Stimulated activated CD8-positive, alpha-beta memory T cell treated with anti-CD3 and anti-CD28 coated beads, Interleukin-12 subunit alpha, Interleukin-12 subunit beta, amount 100 ng/mL, for 24 hours (primary cell): ENCODE data around the gene SELENOO.

ENCODE experiments used
- DNase-seq: peaks from one replicate; pipeline ENCODE4 v3.0.0-alpha.2; 2020; ENCODE audit errors: extremely low read depth

The SELENOO gene

GRCh38 chr22:50171319-50171964 is 29.4 kb upstream of the SELENOO start:
- no peak for DNase-seq

GRCh38 chr22:50171965-50172421 is 28.8 kb upstream of the SELENOO start:
- DNase-seq, result no peak

- DNase-seq, result no peak
Observed at GRCh38 chr22:50173311-50173982, 27.4 kb upstream of the SELENOO start.

DNA sequence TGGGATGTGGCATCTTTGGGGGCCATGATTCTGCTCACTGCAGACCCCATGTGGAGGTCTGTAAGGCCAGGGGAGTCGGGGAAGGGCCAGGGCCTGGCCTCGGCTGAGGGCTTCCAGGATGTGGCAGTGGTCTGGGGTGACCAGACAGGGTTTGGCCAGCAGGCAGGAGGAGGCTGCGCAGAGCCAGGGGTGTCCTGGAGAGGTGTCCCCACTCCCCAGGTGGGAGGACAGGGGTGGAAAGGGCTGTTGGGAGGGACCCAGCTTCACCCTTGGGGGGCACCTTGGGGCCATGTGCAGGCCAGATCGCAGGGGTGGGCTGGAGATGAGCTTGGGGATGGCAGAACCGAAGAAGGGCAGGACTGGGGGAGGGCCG is 26.8 kb upstream of the SELENOO start:
- DNase-seq, result no peak

DNA sequence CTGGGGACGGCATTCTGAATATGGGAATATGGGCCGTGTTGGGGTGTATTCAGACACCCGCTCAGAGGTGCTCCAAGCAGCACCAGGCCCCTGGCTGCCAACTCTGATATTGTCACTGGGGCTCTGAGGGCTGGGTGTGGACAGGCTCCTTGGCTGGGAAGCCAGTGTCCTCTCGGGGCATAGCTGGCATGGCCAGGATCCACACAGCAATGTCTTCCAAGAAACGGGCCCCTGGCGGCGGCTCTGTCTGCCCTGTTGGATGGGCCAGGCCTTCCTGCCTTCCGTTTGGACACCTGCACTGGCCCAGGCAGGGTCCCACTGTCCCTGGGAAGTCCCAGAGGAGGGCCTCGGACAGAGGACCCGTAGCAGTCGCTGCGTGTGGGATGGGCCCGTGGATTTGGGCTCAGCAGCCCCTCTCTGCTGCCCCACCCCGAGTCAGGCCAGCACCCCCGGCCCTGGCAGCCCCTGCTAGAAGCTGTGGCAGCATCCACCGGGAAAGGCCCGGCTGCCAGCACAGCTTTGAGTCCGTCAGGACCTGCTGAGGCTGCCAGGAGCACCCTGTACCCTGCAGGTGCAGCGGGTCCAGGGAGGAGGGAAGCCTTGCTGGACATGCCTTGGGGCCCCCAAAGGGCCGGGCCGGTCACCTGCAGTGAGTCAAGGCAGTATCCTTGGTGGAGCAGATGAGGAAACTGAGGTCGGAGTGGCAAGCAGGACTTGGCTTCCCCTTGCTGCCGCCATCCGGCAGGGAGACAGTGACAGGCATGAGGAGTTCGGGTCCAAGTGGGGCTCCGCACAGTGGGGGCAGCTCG is 26.2 kb upstream of the SELENOO start:
- no peak for DNase-seq

- DNase-seq, result no peak
Observed at GRCh38 chr22:50175191-50175461, 25.7 kb upstream of the SELENOO start.

- no peak for DNase-seq
Observed at GRCh38 chr22:50175921-50176849, 24.6 kb upstream of the SELENOO start.

DNA sequence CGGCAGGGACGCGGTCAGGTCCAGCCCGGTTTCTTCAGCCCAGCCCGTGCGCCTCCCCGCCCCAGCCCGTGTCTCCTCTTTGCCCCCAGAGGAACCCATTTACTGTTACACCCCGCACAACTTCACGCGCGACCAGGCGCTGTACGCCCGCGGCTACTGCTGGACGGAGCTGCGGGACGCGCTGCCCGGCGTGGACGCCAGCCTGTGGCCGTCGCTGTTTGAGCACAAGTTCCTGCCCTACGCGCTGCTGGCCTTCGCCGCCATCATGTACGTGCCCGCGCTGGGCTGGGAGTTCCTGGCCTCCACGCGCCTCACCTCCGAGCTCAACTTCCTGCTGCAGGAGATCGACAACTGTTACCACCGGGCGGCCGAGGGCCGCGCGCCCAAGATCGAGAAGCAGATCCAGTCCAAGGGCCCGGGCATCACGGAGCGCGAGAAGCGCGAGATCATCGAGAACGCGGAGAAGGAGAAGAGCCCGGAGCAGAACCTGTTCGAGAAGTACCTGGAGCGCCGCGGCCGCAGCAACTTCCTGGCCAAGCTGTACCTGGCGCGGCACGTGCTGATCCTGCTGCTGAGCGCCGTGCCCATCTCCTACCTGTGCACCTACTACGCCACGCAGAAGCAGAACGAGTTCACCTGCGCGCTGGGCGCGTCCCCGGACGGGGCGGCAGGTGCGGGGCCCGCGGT is 23.8 kb upstream of the SELENOO start:
- no peak for DNase-seq

DNA sequence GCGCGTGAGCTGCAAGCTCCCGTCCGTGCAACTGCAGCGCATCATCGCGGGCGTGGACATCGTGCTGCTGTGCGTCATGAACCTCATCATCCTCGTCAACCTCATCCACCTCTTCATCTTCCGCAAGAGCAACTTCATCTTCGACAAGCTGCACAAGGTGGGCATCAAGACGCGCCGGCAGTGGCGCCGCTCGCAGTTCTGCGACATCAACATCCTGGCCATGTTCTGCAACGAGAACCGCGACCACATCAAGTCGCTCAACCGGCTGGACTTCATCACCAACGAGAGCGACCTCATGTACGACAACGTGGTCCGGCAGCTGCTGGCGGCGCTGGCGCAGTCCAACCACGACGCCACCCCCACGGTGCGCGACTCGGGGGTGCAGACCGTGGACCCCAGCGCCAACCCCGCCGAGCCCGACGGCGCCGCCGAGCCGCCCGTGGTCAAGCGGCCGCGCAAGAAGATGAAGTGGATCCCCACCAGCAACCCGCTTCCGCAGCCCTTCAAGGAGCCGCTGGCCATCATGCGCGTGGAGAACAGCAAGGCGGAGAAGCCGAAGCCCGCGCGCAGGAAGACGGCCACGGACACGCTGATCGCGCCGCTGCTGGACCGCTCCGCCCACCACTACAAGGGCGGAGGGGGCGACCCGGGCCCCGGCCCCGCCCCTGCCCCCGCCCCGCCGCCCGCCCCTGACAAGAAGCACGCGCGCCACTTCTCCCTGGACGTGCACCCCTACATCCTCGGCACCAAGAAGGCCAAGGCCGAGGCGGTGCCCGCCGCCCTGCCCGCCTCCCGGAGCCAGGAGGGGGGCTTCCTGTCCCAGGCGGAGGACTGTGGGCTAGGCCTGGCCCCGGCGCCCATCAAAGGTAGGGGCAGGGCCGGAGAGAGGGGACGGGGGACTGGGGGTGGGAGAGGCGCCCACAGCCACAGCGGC is 23.0 kb upstream of the SELENOO start:
- DNase-seq, result no peak

DNA sequence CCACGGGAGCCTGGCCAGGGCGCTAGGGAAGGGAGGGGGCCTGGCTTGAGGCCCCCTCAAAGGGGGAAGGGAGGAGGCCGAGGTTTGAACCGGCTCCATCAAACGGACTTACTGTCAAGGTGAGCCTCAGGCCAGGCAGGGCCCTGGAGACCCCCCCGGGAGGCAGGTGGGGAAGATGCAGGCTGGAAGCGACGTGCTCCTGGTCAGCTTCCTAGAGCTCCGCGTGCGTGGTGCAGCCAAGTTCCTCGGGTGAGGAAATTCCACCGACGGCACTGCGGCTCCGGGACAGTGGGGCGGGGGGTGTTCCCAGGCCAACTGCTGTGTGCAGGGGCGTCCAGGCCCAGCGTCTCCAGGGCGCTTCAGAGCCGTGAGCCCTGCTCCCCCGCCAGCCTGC is 22.3 kb upstream of the SELENOO start:
- no peak for DNase-seq

GRCh38 chr22:50178871-50179869 is 21.6 kb upstream of the SELENOO start:
- no peak for DNase-seq

DNA sequence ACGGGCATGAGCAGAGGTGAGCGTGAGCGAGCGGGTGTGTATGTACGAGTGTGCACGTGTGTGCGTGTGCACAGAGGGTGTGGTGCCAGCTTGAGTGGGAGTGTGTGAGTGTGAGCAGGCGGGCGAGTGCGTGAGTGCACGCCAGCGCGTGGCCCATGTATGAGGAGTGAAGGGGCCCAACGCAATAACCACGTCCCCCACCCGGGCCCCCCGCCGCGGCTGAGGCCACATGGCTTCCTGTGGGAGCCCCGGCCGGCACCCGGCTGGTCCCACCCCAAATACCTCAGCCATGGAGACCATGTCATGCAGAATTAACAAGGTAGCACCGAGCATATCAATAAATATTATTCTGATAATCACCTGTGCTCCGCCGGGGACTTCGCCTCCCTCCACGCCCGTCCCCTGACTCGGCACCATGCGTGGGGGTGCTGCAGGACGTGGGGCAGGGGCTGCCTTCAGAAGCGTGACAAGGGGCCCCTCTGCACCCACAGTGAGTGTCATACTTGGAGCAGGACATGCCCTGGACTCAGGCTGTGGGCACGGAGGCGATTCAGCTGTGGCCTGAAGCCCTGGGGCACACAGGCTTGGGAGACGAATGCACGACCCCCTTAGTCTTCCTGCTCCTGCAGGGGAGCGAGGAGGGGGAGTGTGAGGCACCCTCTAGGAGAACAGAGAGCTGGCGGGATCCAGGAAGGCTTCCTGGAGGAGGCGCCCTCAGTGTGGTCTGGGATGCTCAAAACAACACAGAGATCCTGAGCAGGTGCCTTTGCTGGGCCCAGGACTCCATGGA is 20.7 kb upstream of the SELENOO start:
- DNase-seq, result no peak

GRCh38 chr22:50180727-50181521 is 19.9 kb upstream of the SELENOO start:
- no peak for DNase-seq

DNA sequence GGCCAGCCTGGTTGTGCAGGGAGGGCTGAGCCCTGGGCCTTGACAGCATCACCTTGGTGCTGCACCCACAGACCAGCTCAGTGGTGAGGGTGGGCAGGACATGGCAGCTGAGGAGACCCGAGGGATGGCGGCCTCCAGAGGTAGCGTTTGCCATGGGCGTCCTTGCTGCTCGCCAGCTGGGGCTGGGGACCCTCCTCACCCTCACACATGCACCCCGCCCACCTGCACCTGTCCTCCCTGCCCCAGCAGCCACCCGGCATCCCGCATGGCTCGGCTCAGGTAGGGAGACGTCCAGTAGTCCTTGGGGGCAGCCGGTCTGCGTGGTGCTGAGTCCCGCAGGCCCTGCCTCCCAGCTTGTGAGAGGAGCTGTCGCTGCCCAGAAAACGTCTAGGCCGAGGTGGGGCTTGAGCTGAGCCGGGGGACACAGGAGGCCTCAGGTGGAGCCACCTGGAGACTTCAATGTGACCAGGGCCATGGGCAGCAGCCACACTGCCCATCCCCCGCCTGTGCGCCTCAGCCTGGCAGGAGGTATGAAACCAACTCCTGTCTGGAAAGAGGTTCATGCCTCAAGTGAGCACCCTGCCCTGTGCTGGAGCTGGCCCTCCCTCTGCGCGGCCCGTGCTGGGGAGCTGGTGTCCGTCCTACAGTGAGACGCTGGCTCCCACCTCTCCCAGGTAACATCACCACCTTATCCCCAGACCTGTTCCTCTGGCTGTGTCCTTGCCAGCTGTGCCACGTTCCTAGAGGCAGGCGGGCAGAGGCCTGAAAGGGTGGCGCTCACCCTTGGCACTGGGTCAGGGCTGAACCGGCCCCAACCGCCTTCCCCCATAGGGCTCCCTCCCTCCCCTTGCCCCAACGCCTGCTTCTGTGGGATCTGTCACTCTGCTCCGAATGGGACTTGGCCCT is 18.4 kb upstream of the SELENOO start:
- DNase-seq, result no peak

DNA sequence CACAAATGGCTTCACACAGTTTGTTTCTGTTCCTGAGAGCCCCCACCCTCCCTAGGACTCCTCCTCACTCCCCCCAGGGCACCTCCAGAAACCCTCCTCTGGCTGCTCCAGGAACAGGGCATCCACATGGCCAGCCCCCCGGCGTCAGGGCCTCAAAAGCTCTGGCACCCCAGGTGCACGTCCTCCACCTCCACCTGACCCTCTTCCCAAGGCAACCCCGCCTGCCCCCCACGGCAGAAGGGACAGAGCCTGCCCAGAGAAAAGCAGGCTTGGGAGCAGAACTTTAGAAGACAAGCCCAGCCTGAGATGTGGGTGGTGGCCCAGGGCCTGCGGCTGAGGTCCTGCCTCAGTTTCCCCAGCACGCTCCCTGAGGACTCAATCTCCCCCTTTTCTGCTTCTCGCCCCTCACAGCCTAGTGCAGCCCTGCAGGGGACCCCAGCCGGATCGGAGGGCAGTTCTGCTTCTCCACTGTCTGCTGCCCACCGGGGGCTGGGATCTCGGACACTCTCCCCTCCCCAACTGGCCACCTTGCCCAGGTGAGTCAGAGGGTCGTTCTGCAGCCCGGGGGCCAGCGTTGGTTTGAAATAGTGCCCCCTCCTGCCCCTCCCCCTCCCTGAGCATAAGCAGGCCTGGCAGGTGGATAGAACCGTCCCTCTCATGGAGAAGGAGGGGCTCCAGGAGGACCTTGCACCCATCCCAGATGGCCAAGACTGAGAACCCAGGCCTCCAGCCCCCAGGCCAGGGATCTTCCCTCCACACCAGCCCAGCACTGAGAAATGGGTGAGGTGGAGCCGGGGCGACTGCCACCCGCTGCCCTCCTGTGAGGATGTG is 17.5 kb upstream of the SELENOO start:
- DNase-seq, result no peak
